Measurements from ENCODE around the gene LIPN.
A peak's percentile ranks its signal among the peaks of the same experiment; 100 is the strongest.

Gene LIPN

DNA sequence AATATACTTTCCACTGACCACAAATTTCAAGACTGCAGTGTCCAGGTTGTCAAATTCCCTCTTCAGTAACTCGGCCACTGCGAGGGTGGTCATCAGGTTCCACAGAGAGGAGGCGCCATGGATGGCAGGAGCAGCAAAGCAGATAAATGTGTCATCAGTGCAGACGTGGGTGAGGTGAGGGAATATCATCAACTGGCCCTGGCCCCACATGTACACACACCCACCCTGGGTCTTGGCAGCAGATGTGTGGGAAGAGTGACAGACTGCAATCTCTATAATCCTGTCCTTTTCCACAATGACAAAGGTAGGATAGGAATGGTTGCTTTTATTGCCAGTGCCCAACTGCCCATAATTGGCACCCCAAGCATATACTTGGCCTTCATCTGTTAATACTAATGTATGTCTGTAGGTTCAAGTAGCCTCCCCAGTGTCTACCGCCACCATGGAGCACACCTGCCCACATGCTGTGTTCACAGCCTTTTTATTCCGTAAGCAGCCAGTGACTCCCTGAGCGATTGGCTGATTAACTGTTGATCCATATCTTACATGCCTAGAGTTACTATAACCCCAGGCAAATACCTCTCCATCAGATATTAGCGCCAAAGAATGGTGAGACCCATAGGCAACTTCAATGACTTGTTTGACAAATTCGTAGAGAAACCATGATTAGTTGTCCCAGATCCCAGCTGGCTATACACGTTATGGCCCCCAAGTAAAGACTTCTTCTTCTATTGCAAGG lies 26.4 kb downstream of the LIPN start:
- no peak for DNase-seq

- no peak for DNase-seq
Observed at GRCh38 chr10:88787463-88787862, 27.6 kb downstream of the LIPN start.

GRCh38 chr10:88788924-88789323 lies 29.1 kb downstream of the LIPN start:
- DNase-seq, result no peak

DNA sequence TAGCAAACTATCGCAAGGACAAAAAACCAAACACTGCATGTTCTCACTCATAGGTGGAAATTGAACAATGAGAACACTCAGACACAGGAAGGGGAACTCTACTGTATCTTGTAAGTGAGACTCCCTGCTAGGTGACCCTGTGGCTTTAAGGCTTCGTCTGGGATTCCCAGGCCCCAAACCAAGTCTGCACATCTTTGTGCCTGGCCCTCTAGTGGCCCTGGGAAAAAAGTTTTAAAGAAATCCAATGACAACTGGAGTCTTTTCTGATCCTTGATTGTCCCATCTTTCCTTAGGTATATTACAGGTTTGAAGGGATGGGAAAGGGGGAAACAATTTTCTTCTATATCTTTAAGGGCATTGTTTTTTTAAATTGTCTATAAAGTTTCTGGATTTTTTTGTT lies 32.1 kb downstream of the LIPN start:
- peak in 1 of 2 experiments; percentile 0 for DNase-seq

- DNase-seq, result no peak
Observed at GRCh38 chr10:88792661-88793060, 32.8 kb downstream of the LIPN start.

DNA sequence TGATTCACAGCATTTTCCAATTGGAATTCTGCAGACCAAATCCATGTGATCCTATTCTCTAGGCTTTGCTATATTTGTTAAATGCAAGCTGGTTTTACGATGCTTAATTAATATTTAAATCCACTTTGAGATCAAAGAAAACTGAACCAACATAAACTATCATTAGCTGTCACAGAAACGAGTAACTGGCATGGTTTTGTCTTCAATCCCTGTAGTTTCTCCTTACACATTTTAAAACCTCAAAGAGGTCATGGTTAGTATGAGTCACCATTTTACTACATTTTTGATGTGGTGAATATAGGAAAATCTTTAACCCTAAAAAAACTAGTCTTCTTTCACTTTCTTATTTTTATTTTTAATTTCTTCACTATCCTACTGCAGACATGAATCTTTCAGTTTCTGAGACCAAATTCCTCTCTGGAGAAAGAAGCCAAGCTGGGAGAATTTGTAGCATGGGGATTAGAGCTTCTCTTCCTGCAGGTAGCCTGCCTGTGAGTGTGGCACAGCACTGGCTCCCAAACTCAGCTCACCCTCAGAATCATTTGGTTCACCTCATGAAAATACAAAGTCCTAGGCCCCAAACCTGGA lies 34.0 kb downstream of the LIPN start:
- no peak for DNase-seq

DNA sequence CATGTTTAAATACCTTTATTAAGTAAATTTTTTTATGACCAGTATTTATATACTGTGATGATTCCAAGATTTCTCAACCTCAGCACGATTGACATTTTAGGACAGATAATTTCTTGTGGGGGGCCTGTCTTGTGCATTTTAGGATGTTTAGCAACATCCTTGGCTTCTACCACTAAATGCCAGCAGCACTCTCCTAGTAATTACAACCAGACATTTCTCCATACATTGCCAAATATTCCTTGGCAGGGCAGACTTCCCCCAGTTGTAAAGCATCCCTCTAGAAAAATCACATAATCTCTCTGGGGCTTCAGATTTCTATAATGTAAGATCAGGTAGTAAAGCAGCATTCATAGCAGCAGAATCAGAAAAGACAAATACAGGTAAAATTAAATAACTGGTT lies 34.9 kb downstream of the LIPN start:
- no peak for DNase-seq

- no peak for DNase-seq
Observed at GRCh38 chr10:88800152-88801125, 40.6 kb downstream of the LIPN start.

DNA sequence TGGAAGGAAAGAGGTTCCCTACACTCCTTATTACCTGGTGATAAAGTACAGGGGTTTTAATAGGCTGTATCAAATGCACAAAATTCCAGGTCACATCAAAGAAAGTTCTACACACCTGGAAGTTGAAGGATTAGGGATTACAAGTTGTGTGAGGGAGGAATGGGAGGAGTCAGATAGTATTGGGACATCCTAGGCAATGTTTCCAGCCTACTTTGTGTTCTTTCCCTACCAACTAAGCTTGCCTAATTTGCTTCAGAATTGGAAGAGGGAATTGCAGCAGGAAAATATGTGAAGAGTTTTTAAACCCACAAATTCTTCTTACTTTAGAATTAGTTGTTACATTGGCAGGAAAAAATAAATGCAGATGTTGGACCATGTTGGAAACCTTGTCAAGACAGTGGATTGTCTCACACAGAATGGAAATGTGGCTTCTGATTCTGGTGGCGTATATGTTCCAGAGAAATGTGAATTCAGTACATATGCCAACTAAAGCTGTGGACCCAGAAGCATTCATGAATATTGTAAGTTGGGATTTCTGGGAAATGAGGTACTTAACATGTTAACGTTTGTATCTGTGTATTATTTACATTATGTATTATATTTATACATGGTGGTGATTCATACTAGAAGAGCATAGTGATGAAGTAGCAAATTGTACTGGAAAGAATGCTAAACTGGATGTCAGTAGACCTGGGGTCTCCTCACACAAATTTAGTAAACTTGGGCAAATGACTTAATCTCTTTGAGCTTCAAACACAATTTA lies 42.9 kb downstream of the LIPN start, which contains the start of gene LIPM:
LIPM (plus strand) TSS at position 208 of the 763 bp plus-strand sequence; CDS start at position 375, 167 bp downstream.
- no peak for DNase-seq

- DNase-seq, result no peak
Observed at GRCh38 chr10:88803641-88804040, 43.8 kb downstream of the LIPN start.

GRCh38 chr10:88804083-88804812 lies 44.4 kb downstream of the LIPN start:
- no peak for DNase-seq

GRCh38 chr10:88805361-88805760 lies 45.5 kb downstream of the LIPN start:
- DNase-seq, result no peak

GRCh38 chr10:88805924-88806323 lies 46.1 kb downstream of the LIPN start:
- no peak for DNase-seq

- DNase-seq, result no peak
Observed at GRCh38 chr10:88809621-88810020, 49.8 kb downstream of the LIPN start.

DNA sequence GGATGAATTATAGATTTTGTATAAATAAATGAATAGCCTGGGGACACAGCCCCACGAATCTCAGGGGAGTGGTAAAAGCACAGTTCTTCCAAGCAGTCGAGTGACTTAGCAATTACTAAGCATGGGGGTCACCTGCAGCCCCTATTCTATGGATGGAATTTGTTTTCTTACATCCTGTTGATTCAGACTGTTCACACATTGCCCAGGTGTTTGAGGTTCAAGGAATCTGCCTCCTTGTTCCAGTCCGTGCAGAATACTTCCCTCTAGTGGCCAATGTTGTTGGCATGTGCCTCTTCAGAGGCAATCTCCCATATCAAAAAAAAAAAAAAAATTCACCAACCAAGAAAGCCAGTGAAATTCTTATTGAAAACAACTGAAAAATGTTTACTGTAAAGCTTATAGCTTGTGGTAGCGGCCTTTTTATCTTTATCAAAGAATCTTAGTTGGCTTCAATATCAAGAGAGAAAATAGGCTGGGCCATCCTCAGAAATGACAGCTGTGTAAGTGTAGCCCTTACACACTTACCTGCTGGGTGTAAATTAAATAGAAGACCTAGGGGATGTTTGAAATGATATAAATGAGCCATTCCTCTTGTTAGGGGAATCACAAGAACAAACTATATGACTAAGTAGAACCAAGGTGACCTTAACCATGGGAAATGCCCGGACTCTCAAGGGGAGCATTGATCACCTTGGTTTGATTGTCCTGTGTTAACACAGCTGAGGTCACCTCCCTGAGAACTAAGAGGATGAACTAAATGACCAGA lies 50.6 kb downstream of the LIPN start:
- DNase-seq, result peak; percentile 37 to 69

DNA sequence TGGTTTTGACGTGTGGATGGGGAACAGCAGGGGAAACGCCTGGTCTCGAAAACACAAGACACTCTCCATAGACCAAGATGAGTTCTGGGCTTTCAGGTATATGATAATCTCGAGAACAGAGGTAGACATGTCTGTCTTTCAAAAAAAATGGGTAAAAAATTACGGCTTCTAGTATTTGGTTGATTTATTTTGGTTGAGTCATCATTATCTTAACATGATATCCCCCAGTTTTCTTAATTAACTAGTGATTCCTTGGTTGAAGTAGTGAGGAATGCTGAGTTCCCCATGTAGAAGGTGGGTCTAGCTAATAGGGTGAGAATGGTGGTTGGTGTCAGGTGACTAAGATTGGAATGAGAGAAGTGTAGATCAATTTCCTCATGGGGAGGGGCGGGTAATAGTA lies 53.4 kb downstream of the LIPN start:
- no peak for DNase-seq

DNA sequence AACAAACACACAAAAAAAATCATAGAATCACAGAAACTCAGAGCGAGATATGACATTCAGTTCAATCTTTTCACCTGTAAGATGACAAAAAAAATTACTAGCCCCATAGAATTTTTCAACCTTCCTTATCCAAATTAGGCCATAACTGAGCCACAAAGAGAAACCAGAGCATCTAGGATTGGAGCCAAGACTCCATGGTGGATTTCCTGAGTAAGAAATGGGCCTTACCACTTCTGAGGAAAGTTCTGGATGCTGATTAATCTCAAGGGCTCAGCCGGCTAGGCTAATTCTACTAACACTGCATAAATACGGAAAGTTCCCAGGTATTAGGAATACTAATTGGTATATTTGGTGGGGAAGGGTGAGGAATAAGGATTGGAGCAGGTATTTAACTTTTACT lies 59.5 kb downstream of the LIPN start:
- no peak for DNase-seq

DNA sequence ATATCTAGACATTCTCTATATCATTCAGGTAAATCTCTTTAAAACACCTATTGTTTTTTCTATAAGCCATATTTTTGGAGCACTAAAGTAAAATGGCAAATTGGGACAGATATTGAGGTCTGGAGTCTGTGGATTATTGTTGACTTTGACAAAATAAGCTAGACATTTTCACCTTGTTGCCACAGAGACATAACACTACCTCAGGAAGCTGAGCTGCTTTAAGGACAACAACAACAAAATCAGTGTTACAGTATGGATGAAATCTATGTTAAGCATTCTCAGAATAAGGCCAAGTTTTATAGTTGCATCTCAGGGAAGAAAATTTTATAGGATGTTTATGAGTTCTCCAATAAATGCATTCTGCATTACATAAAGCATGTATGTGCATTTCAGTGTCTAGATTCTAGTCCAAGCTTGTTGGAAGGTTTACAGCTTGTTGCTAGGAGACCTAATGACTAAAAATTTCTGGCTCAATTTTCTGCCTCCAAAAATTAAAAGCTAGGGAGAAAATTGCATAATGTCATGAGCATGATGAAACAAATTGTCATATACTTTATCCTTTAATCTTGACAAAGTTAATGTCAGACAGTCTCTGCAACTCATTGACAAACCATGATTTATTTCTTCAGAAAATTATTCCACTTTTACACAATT lies 61.1 kb downstream of the LIPN start:
- peak in 1 of 2 experiments; percentile 11 for DNase-seq

- no peak for DNase-seq
Observed at GRCh38 chr10:88826388-88826787, 66.6 kb downstream of the LIPN start.

GRCh38 chr10:88827671-88828070 lies 67.9 kb downstream of the LIPN start:
- DNase-seq, result no peak

DNA sequence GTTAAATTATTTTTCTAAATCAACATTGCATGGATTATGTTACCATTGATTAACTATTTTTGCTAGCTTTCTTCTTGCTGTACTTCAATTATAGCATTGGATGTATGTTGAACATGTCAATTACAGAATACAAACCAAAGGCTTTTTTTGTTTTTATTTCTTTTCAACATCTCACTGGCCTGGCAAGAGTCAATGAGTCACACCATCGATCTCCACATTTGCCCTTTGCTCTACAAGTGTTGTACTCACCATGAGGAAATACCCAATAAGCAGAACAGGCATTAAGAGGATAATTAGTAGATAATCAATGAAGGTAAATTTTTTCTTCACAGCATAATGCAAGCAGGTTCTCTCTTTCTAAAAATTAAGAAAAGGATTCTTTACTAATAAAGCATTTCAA lies 68.5 kb downstream of the LIPN start:
- DNase-seq, result no peak

Measured in NCI-H2081 (cell line).